RWPE2 (cell line): ENCODE data around the gene BTBD9.

Experiments used
- ATAC-seq: fragments of 200-7000 bp; cut with Tn5 transposase; 3 replicates; pipeline ENCODE4 v1.9.1; 2021; ENCODE audit warnings: low read depth
- DNase-seq: peaks from one replicate; pipeline ENCODE4 v3.0.0-alpha.2; 2020; ENCODE audit warnings: low spot score
- H3K27ac ChIP-seq: fragments of 450-650 bp; 2 replicates; pipeline ENCODE4 v1.5.1; 2017; ENCODE audit warnings: mild to moderate bottlenecking; ENCODE audit not compliant: poor library complexity, severe bottlenecking
- H3K27me3 ChIP-seq: fragments of 250-450 bp; sonication (Bioruptor Pico); 2 replicates; pipeline ENCODE4 v1.5.1; 2021; ENCODE audit warnings: mild to moderate bottlenecking, moderate library complexity; ENCODE audit not compliant: insufficient read depth, poor library complexity, severe bottlenecking
- H3K36me3 ChIP-seq: fragments of 250-450 bp; sonication (Bioruptor Pico); 2 replicates; pipeline ENCODE4 v1.5.1; 2020; ENCODE audit warnings: low read depth, mild to moderate bottlenecking, moderate library complexity
- H3K4me1 ChIP-seq: fragments of 250-450 bp; sonication (Bioruptor Pico); 2 replicates; pipeline ENCODE4 v1.5.1; 2021; ENCODE audit warnings: mild to moderate bottlenecking, moderate library complexity; ENCODE audit not compliant: insufficient read depth, poor library complexity, severe bottlenecking
- H3K4me3 ChIP-seq: fragments of 250-450 bp; sonication (Bioruptor Pico); 2 replicates; pipeline ENCODE4 v1.5.1; 2021; ENCODE audit warnings: mild to moderate bottlenecking, moderate library complexity; ENCODE audit not compliant: severe bottlenecking
- H3K9me3 ChIP-seq: fragments of 250-450 bp; sonication (Bioruptor Pico); 2 replicates; pipeline ENCODE4 v1.5.1; 2021; ENCODE audit warnings: mild to moderate bottlenecking, moderate library complexity; ENCODE audit not compliant: severe bottlenecking
- TF ChIP-seq, protein P1 (sequence below): fragments of 450-650 bp; IDR thresholded peaks from one replicate; pipeline ENCODE4 v1.5.1; 2017; ENCODE audit warnings: mild to moderate bottlenecking, moderate library complexity; ENCODE audit not compliant: poor library complexity, severe bottlenecking

The BTBD9 gene

DNA sequence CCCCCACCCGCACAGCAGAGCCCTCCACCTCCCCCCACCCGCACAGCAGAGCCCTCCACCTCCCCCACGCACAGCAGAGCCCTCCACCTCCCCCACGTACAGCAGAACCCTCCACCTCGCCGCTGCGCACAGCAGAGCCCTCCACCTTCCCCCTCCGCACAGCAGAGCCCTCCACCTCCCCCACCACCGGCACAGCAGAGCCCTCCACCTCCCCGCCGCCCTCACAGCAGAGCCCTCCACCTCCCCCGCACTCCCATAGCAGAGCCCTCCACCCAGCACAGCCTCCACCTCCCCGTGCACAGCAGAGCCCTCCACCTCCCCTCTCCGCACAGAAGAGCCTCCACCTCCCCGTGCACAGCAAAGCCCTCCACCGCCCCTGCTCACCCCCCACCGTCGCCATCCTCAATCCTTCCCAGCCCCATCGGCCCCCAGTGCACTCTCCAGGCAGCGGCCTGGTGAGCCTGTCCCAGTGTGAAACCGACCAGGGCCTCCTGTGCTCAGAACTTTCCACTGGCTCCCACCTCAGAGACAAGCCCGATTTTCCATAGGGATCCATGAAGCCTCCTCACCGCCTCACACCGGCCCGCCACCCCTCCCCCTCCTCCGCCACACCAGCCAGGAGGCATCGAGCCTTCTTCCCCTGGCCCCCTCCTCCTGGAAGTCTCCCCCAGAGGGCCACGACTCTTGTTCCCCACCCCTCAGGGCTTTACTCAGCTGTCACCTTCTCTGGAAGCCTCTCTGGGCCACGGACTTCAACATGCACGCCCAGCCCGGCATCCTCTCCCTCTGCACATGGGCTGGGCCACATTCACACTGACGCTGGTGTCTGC, 473.1 kb downstream of the BTBD9 start:
- Histone ChIP-seq H3K27me3 (no peaks in the 10 kb centered on the region), H3K9me3 (no peaks in the 10 kb centered on the region), H3K4me3 (no peak overlapping the region), H3K36me3 (no peaks in the 10 kb centered on the region), H3K4me1 (no peaks in the 10 kb centered on the region), H3K27ac (no peak overlapping the region)
- no peak for DNase-seq
- TF ChIP-seq, protein P1, sequence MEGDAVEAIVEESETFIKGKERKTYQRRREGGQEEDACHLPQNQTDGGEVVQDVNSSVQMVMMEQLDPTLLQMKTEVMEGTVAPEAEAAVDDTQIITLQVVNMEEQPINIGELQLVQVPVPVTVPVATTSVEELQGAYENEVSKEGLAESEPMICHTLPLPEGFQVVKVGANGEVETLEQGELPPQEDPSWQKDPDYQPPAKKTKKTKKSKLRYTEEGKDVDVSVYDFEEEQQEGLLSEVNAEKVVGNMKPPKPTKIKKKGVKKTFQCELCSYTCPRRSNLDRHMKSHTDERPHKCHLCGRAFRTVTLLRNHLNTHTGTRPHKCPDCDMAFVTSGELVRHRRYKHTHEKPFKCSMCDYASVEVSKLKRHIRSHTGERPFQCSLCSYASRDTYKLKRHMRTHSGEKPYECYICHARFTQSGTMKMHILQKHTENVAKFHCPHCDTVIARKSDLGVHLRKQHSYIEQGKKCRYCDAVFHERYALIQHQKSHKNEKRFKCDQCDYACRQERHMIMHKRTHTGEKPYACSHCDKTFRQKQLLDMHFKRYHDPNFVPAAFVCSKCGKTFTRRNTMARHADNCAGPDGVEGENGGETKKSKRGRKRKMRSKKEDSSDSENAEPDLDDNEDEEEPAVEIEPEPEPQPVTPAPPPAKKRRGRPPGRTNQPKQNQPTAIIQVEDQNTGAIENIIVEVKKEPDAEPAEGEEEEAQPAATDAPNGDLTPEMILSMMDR: no peak
- no peak for ATAC-seq

DNA sequence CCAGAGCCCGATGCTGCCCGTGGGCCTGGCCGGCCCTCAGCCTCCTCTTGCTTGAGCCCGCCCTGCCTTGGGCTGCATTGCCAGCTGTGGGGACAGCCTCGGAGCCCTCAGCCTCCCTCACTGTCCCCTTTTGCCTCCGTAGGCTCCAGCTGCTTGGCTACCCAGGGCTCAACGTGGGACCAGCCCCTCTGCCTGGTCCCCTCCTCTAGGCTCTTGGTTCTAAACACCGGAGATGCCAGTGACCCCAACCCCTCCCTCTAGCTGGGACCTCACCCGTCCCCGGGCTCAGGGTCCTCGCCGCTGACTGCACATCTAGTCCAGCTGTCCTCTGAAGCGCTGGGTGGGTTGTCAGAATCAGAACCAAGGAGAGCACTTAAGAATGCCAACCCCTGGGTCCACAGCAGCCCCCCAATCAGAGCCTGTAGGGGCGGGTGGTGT, 475.0 kb downstream of the BTBD9 start:
- Histone ChIP-seq H3K4me1 (no peaks in the 10 kb centered on the region), H3K4me3 (no peak overlapping the region), H3K9me3 (no peaks in the 10 kb centered on the region), H3K36me3 (no peaks in the 10 kb centered on the region), H3K27ac (no peak overlapping the region), H3K27me3 (no peaks in the 10 kb centered on the region)
- no peak for ATAC-seq
- DNase-seq: no peak
- TF ChIP-seq, protein P1: no peak

DNA sequence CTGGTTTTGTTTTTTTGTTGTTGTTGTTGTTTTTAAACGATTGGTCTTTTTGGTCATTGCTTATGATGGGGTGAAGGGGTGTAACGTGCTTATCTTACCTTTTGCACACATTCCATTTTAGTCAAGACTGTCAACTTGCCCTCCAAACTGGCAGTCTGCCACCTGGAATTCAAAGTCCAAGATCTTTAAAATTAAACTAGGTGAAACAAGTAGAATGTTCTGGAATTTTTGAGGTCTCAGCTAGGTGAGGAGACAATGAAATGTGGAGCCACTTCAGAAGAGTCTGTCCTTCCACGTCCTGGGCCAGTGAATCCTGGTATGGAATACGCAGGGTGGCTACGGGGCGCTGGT, 475.6 kb downstream of the BTBD9 start:
- ATAC-seq (no peak), DNase-seq (no peak)
- TF ChIP-seq, protein P1: no peak
- Histone ChIP-seq H3K36me3 (no peaks in the 10 kb centered on the region), H3K9me3 (no peaks in the 10 kb centered on the region), H3K27me3 (no peaks in the 10 kb centered on the region), H3K27ac (no peak overlapping the region), H3K4me1 (no peaks in the 10 kb centered on the region), H3K4me3 (no peak overlapping the region)

DNA sequence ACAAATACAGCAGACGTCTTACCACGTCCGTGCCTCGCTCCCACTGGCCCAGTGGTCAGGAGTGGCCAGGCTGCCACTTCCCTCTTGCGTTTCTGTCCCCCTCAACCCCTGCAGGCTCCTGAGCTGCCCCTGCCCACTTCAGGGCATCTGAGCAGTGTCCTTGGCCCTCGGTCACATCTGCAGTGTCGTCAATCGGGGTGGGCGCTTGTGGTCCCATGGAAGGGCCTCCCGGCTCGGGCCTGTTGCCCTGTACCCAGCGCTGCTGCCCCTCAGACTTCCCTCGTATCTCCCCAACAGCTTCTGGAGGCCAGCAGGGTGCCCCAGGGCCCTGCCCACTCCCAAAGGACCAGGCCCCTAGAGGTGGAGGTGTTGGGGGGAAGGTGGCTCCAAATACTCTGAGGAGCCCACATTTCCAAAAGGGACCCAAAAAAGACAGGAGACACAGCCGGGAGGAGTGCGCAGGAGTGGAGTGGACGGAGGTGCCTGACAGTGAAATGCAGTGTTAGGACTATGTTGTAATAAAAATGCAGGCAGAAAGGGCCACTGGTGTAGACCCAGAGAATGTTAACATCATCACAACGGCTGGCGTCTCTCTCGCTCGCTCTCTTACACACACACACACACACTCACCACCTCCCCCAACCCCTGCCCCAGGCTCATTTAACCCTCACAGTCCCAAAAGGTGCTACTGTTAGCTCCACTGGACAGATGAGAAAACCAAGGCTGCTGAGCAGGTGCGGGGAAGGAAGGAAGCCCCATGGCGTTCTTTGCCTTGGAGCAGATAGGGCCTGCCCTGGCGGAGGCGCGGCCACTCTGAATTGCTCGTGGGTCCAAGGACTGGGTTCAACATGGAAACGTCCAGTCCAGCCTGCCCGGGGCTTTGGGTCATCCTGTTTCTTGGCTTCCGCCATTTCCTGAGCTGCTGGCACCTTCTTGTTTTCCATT, 476.3 kb downstream of the BTBD9 start:
- TF ChIP-seq, protein P1: no peak
- Histone ChIP-seq H3K27ac (no peak overlapping the region), H3K4me1 (no peaks in the 10 kb centered on the region), H3K4me3 (no peak overlapping the region), H3K9me3 (no peaks in the 10 kb centered on the region), H3K36me3 (no peaks in the 10 kb centered on the region), H3K27me3 (no peaks in the 10 kb centered on the region)
- no peak; the same call in 2 of the 3 replicates for ATAC-seq
- no peak for DNase-seq
